ENCODE data around the gene CACNG6. TPM values are rescaled to one million over a fixed set of nuclear protein-coding genes. Genes with fewer than 3 reads are reported as not detected.
A peak's percentile ranks its signal among the peaks of the same experiment; 100 is the strongest.
"Not testable (repeated sequence)": the region's sequence is repeated elsewhere in the genome, so short reads cannot be mapped to it uniquely, and the experiment has no call there.

The CACNG6 gene
- total and polyA plus RNA-seq, 2 of the 13 experiments (the other 11 are each of a cell fraction or from before 2014, with no cell fraction given) = not detected

- H3K4me1 ChIP-seq (ENCODE audit: insufficient read depth, low read length); H4K20me1 ChIP-seq (ENCODE audit: insufficient read depth, low read length); DNase-seq (ENCODE audit: low spot score); H3K79me2 ChIP-seq (ENCODE audit: insufficient read depth, low read length); H3K9ac ChIP-seq (ENCODE audit: insufficient read depth, low read depth, low read length); BruUV-seq (replicated peaks); H3K9me3 ChIP-seq (ENCODE audit: low read length); H3K36me3 ChIP-seq (replicated peaks in 1 of 2; ENCODE audit: control insufficient read depth in 1 of 2, insufficient read depth in 2 of 2, low read length in 2 of 2); H3K27me3 ChIP-seq (ENCODE audit: control insufficient read depth in 1 of 2, insufficient read depth in 2 of 2, low read length in 2 of 2); FAIRE-seq; CTCF ChIA-PET (ENCODE audit: low intra/inter-chr PET ratio, low total read pairs); H3K4me2 ChIP-seq (ENCODE audit: low read depth, low read length); ATAC-seq; intact Hi-C loops (cut with micrococcal nuclease; ENCODE audit: unreplicated experiment); POLR2A ChIA-PET; H3K27ac ChIP-seq (ENCODE audit: extremely low read length, insufficient read depth, low read length); H3K4me3 ChIP-seq (replicated peaks in 1 of 3; ENCODE audit: insufficient read depth in 1 of 3, low read depth in 2 of 3, low read length in 3 of 3); H2AFZ ChIP-seq (ENCODE audit: low read length); in situ Hi-C loops (cut with HindIII; ENCODE audit: extremely low pct_ligation_motif_present, low pct_unique_long_range_greater_than_20kb): not testable (repeated sequence)
- 40% methylated on average over 5 of the region's 5 CpGs for WGBS (ENCODE audit: low lambda C conversion rate)
Measured at GRCh38 chr19:54036542-54036941, 45.1 kb downstream of the CACNG6 start.

DNA sequence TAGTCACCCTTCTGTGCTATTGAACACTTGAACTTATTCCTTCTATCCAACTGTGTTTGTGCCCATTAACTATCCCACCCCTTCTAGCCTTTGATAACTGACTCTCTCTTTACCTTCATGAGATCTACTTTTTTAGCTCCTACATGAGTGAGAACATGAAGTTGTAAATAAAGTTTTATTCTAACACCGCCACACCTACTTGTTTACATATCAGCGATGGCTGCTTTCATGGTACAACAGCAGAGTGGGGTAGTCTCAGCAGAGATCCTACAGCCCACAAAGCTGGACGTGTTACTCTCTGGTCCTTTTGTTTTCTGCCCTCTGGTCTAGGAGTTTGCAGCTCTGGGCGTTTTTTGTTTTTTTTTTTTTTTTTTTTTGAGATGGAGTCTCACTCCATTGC is 48.6 kb downstream of the CACNG6 start:
- H3K27me3 ChIP-seq (ENCODE audit: control insufficient read depth in 1 of 2, insufficient read depth in 2 of 2, low read length in 2 of 2) = peaks cover 0 to 2% of the 10 kb centered on the region in 2 experiments; a peak in 1 of 5 replicates
- in situ Hi-C loops (cut with HindIII; ENCODE audit: extremely low pct_ligation_motif_present, low pct_unique_long_range_greater_than_20kb) (no loop called here), intact Hi-C loops (cut with micrococcal nuclease; ENCODE audit: unreplicated experiment) (no loop called here)
- H3K79me2 ChIP-seq (ENCODE audit: insufficient read depth, low read length) = no peaks in the 10 kb centered on the region
- DNase-seq (ENCODE audit: low spot score) (no peak), ATAC-seq (no peak), FAIRE-seq (no peak)
- H3K9ac ChIP-seq (ENCODE audit: insufficient read depth, low read depth, low read length) = no peak overlapping the region
- no peaks in the 10 kb centered on the region for H3K9me3 ChIP-seq (ENCODE audit: low read length)
- 36% methylated on average over 4 of the region's 4 CpGs for WGBS (ENCODE audit: low lambda C conversion rate)
- ChIA-PET POLR2A (no interaction called here), CTCF (ENCODE audit: low intra/inter-chr PET ratio, low total read pairs) (no interaction called here)
- TF ChIP-seq, protein P1, sequence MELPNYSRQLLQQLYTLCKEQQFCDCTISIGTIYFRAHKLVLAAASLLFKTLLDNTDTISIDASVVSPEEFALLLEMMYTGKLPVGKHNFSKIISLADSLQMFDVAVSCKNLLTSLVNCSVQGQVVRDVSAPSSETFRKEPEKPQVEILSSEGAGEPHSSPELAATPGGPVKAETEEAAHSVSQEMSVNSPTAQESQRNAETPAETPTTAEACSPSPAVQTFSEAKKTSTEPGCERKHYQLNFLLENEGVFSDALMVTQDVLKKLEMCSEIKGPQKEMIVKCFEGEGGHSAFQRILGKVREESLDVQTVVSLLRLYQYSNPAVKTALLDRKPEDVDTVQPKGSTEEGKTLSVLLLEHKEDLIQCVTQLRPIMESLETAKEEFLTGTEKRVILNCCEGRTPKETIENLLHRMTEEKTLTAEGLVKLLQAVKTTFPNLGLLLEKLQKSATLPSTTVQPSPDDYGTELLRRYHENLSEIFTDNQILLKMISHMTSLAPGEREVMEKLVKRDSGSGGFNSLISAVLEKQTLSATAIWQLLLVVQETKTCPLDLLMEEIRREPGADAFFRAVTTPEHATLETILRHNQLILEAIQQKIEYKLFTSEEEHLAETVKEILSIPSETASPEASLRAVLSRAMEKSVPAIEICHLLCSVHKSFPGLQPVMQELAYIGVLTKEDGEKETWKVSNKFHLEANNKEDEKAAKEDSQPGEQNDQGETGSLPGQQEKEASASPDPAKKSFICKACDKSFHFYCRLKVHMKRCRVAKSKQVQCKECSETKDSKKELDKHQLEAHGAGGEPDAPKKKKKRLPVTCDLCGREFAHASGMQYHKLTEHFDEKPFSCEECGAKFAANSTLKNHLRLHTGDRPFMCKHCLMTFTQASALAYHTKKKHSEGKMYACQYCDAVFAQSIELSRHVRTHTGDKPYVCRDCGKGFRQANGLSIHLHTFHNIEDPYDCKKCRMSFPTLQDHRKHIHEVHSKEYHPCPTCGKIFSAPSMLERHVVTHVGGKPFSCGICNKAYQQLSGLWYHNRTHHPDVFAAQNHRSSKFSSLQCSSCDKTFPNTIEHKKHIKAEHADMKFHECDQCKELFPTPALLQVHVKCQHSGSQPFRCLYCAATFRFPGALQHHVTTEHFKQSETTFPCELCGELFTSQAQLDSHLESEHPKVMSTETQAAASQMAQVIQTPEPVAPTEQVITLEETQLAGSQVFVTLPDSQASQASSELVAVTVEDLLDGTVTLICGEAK (IDR thresholded peaks at IDR 0.05) = peak; percentile 18; the same call in 1 of the 2 replicates
- TF ChIP-seq, protein P1 (CRISPR knock-in tag; IDR thresholded peaks at IDR 0.05) = peak; percentile 59; the same call in 1 of the 2 replicates
- no peak for TF ChIP-seq ZNF776 (CRISPR knock-in tag; IDR thresholded peaks at IDR 0.05)
- no TSS peak for BruUV-seq (replicated peaks)
- H3K36me3 ChIP-seq (replicated peaks in 1 of 2; ENCODE audit: control insufficient read depth in 1 of 2, insufficient read depth in 2 of 2, low read length in 2 of 2) = no peaks in the 10 kb centered on the region
- no peak overlapping the region for H3K4me2 ChIP-seq (ENCODE audit: low read depth, low read length)
- no peak overlapping the region for H3K4me3 ChIP-seq (replicated peaks in 1 of 3; ENCODE audit: insufficient read depth in 1 of 3, low read depth in 2 of 3, low read length in 3 of 3)
- no peaks in the 10 kb centered on the region for H3K4me1 ChIP-seq (ENCODE audit: insufficient read depth, low read length)
- no peak overlapping the region for H2AFZ ChIP-seq (ENCODE audit: low read length)
- no peak overlapping the region for H3K27ac ChIP-seq (ENCODE audit: extremely low read length, insufficient read depth, low read length)
- H4K20me1 ChIP-seq (ENCODE audit: insufficient read depth, low read length) = no peaks in the 10 kb centered on the region

All from HepG2 (cell line).